ENCODE results near the gene ADPRHL1.

DNA sequence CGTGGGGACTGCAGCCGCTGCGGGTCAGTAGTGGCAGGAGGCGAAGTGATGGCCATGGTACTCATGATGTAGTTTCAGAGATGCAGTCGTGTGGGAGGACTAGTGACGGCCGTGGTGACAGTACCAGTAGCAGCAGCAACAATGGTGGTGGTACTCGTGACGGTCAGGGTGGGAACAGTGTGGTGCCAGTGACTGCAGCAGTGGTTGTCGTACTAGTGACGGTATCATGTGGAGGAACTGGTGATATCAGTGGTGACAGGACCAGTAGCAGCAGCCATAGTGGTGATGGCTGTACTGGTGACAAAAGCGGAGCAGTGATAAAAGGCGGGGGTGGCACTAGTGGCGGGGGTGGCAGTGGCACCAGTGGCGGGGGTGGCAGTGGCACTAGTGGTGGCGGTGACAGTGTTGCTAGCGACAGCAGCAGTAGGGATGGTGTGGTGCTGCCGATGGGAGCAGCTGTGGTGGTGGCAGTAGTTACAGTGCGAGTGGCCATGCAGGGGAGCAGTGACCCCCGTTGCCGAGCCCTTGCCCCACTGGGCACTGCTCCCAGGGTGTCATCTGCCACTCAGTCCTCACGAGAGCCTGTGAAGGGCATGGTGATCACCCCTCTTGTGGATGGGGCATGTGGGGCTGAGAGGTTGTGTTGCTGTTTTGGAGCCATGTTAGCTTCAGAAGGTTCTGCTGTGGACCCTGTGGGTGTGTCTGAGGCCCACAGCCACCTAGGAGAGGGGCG is 22.7 kb downstream of the ADPRHL1 start:
- TF ChIP-seq, protein P1, sequence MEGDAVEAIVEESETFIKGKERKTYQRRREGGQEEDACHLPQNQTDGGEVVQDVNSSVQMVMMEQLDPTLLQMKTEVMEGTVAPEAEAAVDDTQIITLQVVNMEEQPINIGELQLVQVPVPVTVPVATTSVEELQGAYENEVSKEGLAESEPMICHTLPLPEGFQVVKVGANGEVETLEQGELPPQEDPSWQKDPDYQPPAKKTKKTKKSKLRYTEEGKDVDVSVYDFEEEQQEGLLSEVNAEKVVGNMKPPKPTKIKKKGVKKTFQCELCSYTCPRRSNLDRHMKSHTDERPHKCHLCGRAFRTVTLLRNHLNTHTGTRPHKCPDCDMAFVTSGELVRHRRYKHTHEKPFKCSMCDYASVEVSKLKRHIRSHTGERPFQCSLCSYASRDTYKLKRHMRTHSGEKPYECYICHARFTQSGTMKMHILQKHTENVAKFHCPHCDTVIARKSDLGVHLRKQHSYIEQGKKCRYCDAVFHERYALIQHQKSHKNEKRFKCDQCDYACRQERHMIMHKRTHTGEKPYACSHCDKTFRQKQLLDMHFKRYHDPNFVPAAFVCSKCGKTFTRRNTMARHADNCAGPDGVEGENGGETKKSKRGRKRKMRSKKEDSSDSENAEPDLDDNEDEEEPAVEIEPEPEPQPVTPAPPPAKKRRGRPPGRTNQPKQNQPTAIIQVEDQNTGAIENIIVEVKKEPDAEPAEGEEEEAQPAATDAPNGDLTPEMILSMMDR (IDR thresholded peaks at IDR 0.05; ENCODE audit: low read length): no peak
- TF ChIP-seq EZH2 (IDR thresholded peaks at IDR 0.05; ENCODE audit: borderline replicate concordance, low read length): no peak
